ENCODE measurements around the gene SLF2.
A peak's percentile ranks its signal among the peaks of the same experiment; 100 is the strongest.

Gene SLF2

GRCh38 chr10:100890141-100890672 lies 22.6 kb upstream of the SLF2 start:
- Histone ChIP-seq H3K9ac (ENCODE audit: low read depth, low read length) (no peak overlapping the region), H3K27ac (ENCODE audit: low read depth, low read length) (peak overlapping the region; percentile 60), H3K36me3 (ENCODE audit: control insufficient read depth, insufficient read depth, low read length) (no peaks in the 10 kb centered on the region), H3K9me3 (ENCODE audit: control insufficient read depth, insufficient read depth, low read length) (no peaks in the 10 kb centered on the region), H3K4me3 (ENCODE audit: low read depth, low read length) (no peak overlapping the region), H3K4me1 (ENCODE audit: control insufficient read depth, insufficient read depth, low read length) (peaks cover 14% of the 10 kb centered on the region), H3K27me3 (ENCODE audit: control insufficient read depth, insufficient read depth, low read length) (peaks cover 2% of the 10 kb centered on the region; the same call in 1 of the 2 replicates)

GRCh38 chr10:100890673-100891317 lies 22.0 kb upstream of the SLF2 start:
- Histone ChIP-seq H3K27ac (ENCODE audit: low read depth, low read length) (peak overlapping the region; percentile 60), H3K9me3 (ENCODE audit: control insufficient read depth, insufficient read depth, low read length) (no peaks in the 10 kb centered on the region), H3K36me3 (ENCODE audit: control insufficient read depth, insufficient read depth, low read length) (no peaks in the 10 kb centered on the region), H3K27me3 (ENCODE audit: control insufficient read depth, insufficient read depth, low read length) (peaks cover 2% of the 10 kb centered on the region; the same call in 1 of the 2 replicates), H3K4me1 (ENCODE audit: control insufficient read depth, insufficient read depth, low read length) (peaks cover 14% of the 10 kb centered on the region), H3K9ac (ENCODE audit: low read depth, low read length) (no peak overlapping the region), H3K4me3 (ENCODE audit: low read depth, low read length) (no peak overlapping the region)

DNA sequence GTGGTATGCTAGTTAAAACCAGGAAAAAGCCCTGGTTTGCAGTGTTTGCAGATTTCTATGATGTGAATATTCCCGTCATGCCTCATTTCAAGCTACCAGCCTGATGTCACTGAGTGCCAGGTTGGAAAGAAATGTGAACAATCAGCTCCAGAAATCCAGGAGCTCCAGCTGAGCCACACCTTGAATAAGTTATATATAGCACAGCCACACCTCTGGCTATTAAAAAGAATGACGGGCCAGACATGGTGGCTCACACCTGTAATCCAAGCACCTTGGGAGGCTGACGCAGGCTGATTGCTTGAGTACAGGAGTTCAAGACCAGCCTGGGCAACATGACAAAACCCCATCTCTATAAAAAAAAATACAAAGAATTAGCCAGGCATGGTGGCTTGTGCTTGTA lies 18.7 kb upstream of the SLF2 start:
- no peak overlapping the region for H3K4me3 ChIP-seq (ENCODE audit: low read depth, low read length)
- no peaks in the 10 kb centered on the region for H3K9me3 ChIP-seq (ENCODE audit: control insufficient read depth, insufficient read depth, low read length)
- no peak overlapping the region for H3K9ac ChIP-seq (ENCODE audit: low read depth, low read length)
- peaks cover 14% of the 10 kb centered on the region for H3K4me1 ChIP-seq (ENCODE audit: control insufficient read depth, insufficient read depth, low read length)
- peaks cover 2% of the 10 kb centered on the region; the same call in 1 of the 2 replicates for H3K27me3 ChIP-seq (ENCODE audit: control insufficient read depth, insufficient read depth, low read length)
- H3K27ac ChIP-seq (ENCODE audit: low read depth, low read length), result no peak overlapping the region
- H3K36me3 ChIP-seq (ENCODE audit: control insufficient read depth, insufficient read depth, low read length), result no peaks in the 10 kb centered on the region

DNA sequence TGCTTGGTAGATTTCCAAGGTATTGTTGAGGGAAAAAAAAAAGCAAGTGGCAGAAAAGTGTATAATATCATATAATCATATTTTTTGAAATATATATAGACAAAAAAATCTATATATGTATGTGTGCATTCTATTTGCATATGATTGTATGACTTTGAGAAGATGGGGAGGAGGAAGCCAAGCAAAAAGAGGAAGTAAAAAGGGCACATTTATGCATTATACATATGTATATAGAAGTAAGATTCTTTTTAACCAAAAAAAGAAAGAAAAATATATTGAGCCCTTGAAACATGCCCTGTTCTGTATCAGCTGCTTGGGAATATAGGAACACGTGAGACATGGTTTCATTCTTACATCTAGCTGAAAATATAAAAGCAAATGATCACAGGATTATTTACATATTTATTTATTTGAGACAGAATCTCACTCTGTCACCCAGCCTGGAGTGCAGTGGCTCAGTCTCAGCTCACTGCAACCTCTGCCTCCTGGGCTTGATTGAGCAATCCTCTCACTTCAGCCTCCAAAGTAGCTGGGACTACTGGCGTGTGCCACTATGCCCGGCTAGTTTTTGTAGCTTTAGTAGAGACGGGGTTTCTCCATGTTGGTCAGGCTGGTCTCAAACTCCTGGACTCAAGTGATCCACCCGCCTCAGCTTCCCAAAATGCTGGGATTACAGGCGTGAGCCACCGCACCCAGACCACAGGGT lies 18.0 kb upstream of the SLF2 start:
- Histone ChIP-seq H3K4me1 (ENCODE audit: control insufficient read depth, insufficient read depth, low read length) (peaks cover 14% of the 10 kb centered on the region), H3K36me3 (ENCODE audit: control insufficient read depth, insufficient read depth, low read length) (no peaks in the 10 kb centered on the region), H3K9ac (ENCODE audit: low read depth, low read length) (no peak overlapping the region), H3K4me3 (ENCODE audit: low read depth, low read length) (no peak overlapping the region), H3K9me3 (ENCODE audit: control insufficient read depth, insufficient read depth, low read length) (no peaks in the 10 kb centered on the region), H3K27me3 (ENCODE audit: control insufficient read depth, insufficient read depth, low read length) (peaks cover 2% of the 10 kb centered on the region; the same call in 1 of the 2 replicates), H3K27ac (ENCODE audit: low read depth, low read length) (no peak overlapping the region)

- H3K4me3 ChIP-seq (ENCODE audit: low read depth, low read length), result no peak overlapping the region
- no peaks in the 10 kb centered on the region for H3K36me3 ChIP-seq (ENCODE audit: control insufficient read depth, insufficient read depth, low read length)
- H3K27me3 ChIP-seq (ENCODE audit: control insufficient read depth, insufficient read depth, low read length), result no peaks in the 10 kb centered on the region
- H3K9ac ChIP-seq (ENCODE audit: low read depth, low read length), result no peak overlapping the region
- H3K27ac ChIP-seq (ENCODE audit: low read depth, low read length), result no peak overlapping the region
- H3K4me1 ChIP-seq (ENCODE audit: control insufficient read depth, insufficient read depth, low read length), result peaks cover 9% of the 10 kb centered on the region
- H3K9me3 ChIP-seq (ENCODE audit: control insufficient read depth, insufficient read depth, low read length), result no peaks in the 10 kb centered on the region
Observed at GRCh38 chr10:100895346-100895745, 17.4 kb upstream of the SLF2 start.

DNA sequence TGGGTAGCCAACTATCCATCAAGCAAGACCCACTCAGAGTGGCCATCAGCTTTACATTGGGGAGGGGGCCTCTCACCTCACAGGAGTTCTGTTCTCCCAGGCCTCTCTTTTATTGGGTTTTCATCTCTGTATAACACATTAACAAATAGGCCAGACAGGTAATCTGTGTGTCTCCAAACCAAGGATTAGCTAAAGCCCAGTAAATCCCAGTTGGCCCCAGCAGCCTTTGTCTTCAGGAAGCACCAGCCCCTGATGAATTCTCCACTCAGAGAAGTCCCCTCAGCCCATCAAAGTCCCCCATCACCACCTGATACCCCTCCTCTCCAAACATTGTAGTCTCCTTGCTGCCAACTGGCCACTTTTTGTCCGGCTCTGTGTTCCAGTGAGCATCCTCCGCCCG lies 16.9 kb upstream of the SLF2 start:
- Histone ChIP-seq H3K4me3 (ENCODE audit: low read depth, low read length) (no peak overlapping the region), H3K27me3 (ENCODE audit: control insufficient read depth, insufficient read depth, low read length) (no peaks in the 10 kb centered on the region), H3K27ac (ENCODE audit: low read depth, low read length) (no peak overlapping the region), H3K9ac (ENCODE audit: low read depth, low read length) (no peak overlapping the region), H3K36me3 (ENCODE audit: control insufficient read depth, insufficient read depth, low read length) (no peaks in the 10 kb centered on the region), H3K4me1 (ENCODE audit: control insufficient read depth, insufficient read depth, low read length) (peaks cover 4% of the 10 kb centered on the region; the same call in 1 of the 2 replicates), H3K9me3 (ENCODE audit: control insufficient read depth, insufficient read depth, low read length) (no peaks in the 10 kb centered on the region)

DNA sequence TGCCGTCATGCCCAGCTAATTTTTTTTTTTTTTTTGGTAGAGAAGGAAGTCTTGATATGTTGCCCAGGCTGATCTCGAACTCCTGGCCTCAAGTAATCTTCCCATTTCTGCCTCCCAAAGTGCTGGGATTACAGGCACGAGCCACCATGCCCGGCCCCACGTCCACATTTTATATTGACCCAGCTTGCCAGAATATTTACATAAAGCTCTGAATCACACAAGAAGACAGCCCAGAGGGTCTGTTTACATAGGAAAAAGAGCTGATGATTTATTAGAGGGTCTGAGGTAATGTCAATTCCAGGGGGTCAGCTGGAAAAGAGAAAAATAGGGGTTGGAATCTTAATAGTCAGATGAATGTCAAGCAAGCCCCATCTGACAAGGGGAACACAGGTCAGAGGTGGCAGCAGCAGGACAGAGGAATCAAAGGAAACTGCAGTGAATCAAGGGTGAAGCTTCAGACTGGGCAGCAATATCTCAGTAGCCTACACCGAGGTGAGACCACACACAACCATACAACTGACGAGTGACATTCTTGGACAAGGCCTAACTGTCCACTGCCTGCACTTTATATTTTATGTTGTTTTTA lies 15.8 kb upstream of the SLF2 start:
- no peaks in the 10 kb centered on the region for H3K4me1 ChIP-seq (ENCODE audit: control insufficient read depth, insufficient read depth, low read length)
- no peak overlapping the region for H3K9ac ChIP-seq (ENCODE audit: low read depth, low read length)
- H3K27ac ChIP-seq (ENCODE audit: low read depth, low read length), result no peak overlapping the region
- H3K27me3 ChIP-seq (ENCODE audit: control insufficient read depth, insufficient read depth, low read length), result no peaks in the 10 kb centered on the region
- H3K4me3 ChIP-seq (ENCODE audit: low read depth, low read length), result no peak overlapping the region
- no peaks in the 10 kb centered on the region for H3K36me3 ChIP-seq (ENCODE audit: control insufficient read depth, insufficient read depth, low read length)
- H3K9me3 ChIP-seq (ENCODE audit: control insufficient read depth, insufficient read depth, low read length), result no peaks in the 10 kb centered on the region

GRCh38 chr10:100897976-100898375 lies 14.8 kb upstream of the SLF2 start:
- no peaks in the 10 kb centered on the region for H3K9me3 ChIP-seq (ENCODE audit: control insufficient read depth, insufficient read depth, low read length)
- no peak overlapping the region for H3K27ac ChIP-seq (ENCODE audit: low read depth, low read length)
- H3K4me3 ChIP-seq (ENCODE audit: low read depth, low read length), result no peak overlapping the region
- no peaks in the 10 kb centered on the region for H3K4me1 ChIP-seq (ENCODE audit: control insufficient read depth, insufficient read depth, low read length)
- H3K27me3 ChIP-seq (ENCODE audit: control insufficient read depth, insufficient read depth, low read length), result no peaks in the 10 kb centered on the region
- H3K9ac ChIP-seq (ENCODE audit: low read depth, low read length), result no peak overlapping the region
- H3K36me3 ChIP-seq (ENCODE audit: control insufficient read depth, insufficient read depth, low read length), result no peaks in the 10 kb centered on the region

- Histone ChIP-seq H3K9me3 (ENCODE audit: control insufficient read depth, insufficient read depth, low read length) (no peaks in the 10 kb centered on the region), H3K27me3 (ENCODE audit: control insufficient read depth, insufficient read depth, low read length) (no peaks in the 10 kb centered on the region), H3K4me1 (ENCODE audit: control insufficient read depth, insufficient read depth, low read length) (no peaks in the 10 kb centered on the region), H3K4me3 (ENCODE audit: low read depth, low read length) (no peak overlapping the region), H3K9ac (ENCODE audit: low read depth, low read length) (no peak overlapping the region), H3K27ac (ENCODE audit: low read depth, low read length) (no peak overlapping the region), H3K36me3 (ENCODE audit: control insufficient read depth, insufficient read depth, low read length) (no peaks in the 10 kb centered on the region)
Observed at GRCh38 chr10:100899171-100899570, 13.6 kb upstream of the SLF2 start.

- H3K4me3 ChIP-seq (ENCODE audit: low read depth, low read length), result no peak overlapping the region
- no peak overlapping the region for H3K9ac ChIP-seq (ENCODE audit: low read depth, low read length)
- H3K27ac ChIP-seq (ENCODE audit: low read depth, low read length), result no peak overlapping the region
- H3K4me1 ChIP-seq (ENCODE audit: control insufficient read depth, insufficient read depth, low read length), result no peaks in the 10 kb centered on the region
- no peaks in the 10 kb centered on the region for H3K9me3 ChIP-seq (ENCODE audit: control insufficient read depth, insufficient read depth, low read length)
- no peaks in the 10 kb centered on the region for H3K36me3 ChIP-seq (ENCODE audit: control insufficient read depth, insufficient read depth, low read length)
- H3K27me3 ChIP-seq (ENCODE audit: control insufficient read depth, insufficient read depth, low read length), result no peaks in the 10 kb centered on the region
Observed at GRCh38 chr10:100901051-100901450, 11.7 kb upstream of the SLF2 start.

- no peaks in the 10 kb centered on the region for H3K4me1 ChIP-seq (ENCODE audit: control insufficient read depth, insufficient read depth, low read length)
- H3K27me3 ChIP-seq (ENCODE audit: control insufficient read depth, insufficient read depth, low read length), result no peaks in the 10 kb centered on the region
- H3K9me3 ChIP-seq (ENCODE audit: control insufficient read depth, insufficient read depth, low read length), result no peaks in the 10 kb centered on the region
- H3K4me3 ChIP-seq (ENCODE audit: low read depth, low read length), result no peak overlapping the region
- no peaks in the 10 kb centered on the region for H3K36me3 ChIP-seq (ENCODE audit: control insufficient read depth, insufficient read depth, low read length)
- no peak overlapping the region for H3K27ac ChIP-seq (ENCODE audit: low read depth, low read length)
- H3K9ac ChIP-seq (ENCODE audit: low read depth, low read length), result no peak overlapping the region
Observed at GRCh38 chr10:100902622-100903021, 10.1 kb upstream of the SLF2 start.

All from HUES48 (cell line).